Cardiac fibroblast (primary cell): ENCODE results near the gene CANT1.
A peak's percentile ranks its signal among the peaks of the same experiment; 100 is the strongest.

ENCODE experiments used
- DNase-seq, 2 donors: peaks; one replicate each; pipeline versions ENCODE4 v3.0.0 to v3.0.0-alpha.2; 2010; ENCODE audit warnings: low read depth in 2 of 2
- H3K4me3 ChIP-seq, 2 donors: replicated peaks in 1 of 2; 1 replicate in 1 of 2; 2 replicates in 1 of 2; pipeline ENCODE4 v1.5.1; 2011; ENCODE audit warnings: low read depth in 2 of 2, low read length in 2 of 2, mild to moderate bottlenecking in 2 of 2, moderate library complexity in 1 of 2
- TF ChIP-seq, protein P1 (sequence below): IDR thresholded peaks from one replicate; pipeline ENCODE4 v1.5.1; 2011; ENCODE audit warnings: low read depth, mild to moderate bottlenecking, low read length, inconsistent platforms

CANT1 gene

DNA sequence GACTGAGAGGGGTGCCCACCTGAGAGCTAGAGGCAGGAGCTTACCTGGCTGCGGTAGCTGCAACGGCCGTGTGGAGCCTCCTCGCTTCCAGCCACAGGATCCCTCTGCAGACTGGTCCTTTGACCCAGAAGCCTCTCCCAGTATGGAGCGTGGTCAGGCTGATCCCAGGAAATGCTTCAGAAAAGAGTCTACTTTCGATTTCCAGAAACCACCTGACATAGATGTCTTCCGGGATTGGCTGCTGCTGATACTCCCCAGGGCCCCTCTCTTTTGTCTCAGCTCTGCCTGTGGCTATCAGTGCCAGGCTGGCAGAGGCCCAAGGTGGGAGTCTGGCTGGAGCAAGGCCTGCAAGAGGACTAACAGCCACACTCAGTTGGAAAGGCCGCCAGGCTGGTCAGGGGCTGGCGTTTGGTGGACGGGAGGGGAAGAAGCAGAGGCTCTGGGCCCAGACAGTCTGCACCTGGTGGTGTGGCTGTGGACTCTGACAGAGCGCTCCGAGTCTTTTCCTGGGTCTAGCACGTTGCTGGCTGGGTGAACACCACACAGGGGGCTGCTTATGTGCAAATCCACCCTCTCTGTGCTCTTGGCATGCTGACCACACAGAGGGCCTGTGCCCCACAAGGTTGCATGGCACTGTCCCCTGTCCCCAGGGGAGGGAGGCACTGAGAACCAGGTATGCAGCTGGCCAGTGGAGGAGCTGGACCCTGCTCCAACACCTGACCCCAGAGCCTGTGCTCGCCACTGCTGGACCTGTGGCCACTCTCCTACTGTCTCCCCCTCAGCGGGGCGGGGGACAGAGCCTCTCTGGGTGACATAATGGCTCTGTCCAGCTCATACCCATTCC, 29.6 kb downstream of the CANT1 start, which contains the start of gene LGALS3BP:
TSS of gene LGALS3BP (minus strand) at position 144 of the 844 bp plus-strand sequence. CDS start 2,732 bp downstream, outside the sequence.
- TF ChIP-seq, protein P1, sequence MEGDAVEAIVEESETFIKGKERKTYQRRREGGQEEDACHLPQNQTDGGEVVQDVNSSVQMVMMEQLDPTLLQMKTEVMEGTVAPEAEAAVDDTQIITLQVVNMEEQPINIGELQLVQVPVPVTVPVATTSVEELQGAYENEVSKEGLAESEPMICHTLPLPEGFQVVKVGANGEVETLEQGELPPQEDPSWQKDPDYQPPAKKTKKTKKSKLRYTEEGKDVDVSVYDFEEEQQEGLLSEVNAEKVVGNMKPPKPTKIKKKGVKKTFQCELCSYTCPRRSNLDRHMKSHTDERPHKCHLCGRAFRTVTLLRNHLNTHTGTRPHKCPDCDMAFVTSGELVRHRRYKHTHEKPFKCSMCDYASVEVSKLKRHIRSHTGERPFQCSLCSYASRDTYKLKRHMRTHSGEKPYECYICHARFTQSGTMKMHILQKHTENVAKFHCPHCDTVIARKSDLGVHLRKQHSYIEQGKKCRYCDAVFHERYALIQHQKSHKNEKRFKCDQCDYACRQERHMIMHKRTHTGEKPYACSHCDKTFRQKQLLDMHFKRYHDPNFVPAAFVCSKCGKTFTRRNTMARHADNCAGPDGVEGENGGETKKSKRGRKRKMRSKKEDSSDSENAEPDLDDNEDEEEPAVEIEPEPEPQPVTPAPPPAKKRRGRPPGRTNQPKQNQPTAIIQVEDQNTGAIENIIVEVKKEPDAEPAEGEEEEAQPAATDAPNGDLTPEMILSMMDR = no peak
- peak within 1 kb of the TSS; percentile 41 to 46 for H3K4me3 ChIP-seq
- DNase-seq = peak; percentile 87 to 94

GRCh38 chr17:78977997-78978973, 31.3 kb downstream of the CANT1 start:
- TF ChIP-seq, protein P1 = no peak
- peak overlapping the region; percentile 15 to 18 for H3K4me3 ChIP-seq
- no peak for DNase-seq

DNA sequence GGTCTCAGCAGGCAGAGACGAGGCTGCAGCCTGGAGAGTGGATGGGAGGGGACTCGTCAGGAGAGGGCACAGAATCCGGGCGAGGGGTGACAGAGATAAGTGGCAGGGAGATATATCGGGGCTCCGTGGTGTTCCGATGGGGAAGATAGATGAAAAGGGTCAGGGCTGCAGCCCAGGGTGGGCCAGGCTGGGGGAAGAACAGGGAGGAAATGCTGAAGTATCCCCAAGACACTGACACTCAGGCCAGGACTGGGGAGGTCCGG, 32.0 kb downstream of the CANT1 start:
- TF ChIP-seq, protein P1 = no peak
- DNase-seq = no peak
- H3K4me3 ChIP-seq = no peak overlapping the region

- H3K4me3 ChIP-seq = no peak overlapping the region
- TF ChIP-seq, protein P1 = no peak
- DNase-seq = no peak
These were observed 32.5 kb downstream of the CANT1 start for GRCh38 chr17:78976907-78977680.

DNA sequence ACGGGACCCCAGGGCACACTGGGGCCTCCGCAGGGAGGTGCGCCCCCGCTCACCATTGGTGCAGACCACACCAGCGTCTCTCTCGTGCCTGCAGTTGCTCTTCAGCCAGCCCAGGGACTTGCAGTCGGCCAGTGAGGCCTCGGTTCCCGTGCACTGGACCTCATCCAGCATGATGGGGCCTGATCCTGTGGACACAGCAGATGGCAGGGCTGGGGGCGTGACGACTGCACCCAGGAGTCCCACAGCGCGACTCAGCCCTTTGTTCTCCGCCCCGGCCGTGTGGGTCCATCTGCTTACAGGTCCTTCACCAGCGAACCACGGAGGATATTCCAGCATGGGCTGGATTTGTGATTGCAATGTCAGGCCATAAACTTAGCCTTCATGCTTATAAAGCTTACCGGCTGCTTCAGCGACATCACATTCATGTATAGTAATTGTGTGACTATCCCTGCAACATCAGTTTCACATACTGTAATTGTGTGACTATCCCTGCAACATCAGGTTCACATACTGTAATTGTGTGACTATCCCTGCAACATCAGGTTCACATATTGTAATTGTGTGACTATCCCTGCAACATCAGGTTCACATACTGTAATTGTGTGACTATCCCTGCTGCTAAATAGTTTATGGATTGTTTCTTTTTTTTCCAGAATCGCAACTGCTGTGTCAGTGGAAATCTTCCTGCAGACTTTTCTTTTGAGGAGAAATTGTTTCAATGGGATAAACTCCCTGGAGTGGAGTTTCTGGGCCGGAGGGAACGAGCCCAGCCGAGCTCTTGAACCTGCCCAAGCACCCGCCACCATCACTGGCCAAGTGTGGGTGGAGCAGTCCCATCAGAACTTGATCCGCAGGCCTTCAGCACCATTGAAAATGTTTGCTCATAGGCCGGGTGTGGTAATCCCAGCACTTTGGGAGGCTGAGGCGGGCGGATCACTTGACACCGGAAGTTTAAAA, 34.7 kb downstream of the CANT1 start:
- H3K4me3 ChIP-seq = no peak overlapping the region
- TF ChIP-seq, protein P1 = no peak
- DNase-seq = peak; percentile 69 to 87
